B cell (primary cell): ENCODE data around the gene KRTAP5-9. TPM values are rescaled to one million over a fixed set of nuclear protein-coding genes. Genes with fewer than 3 reads are reported as not detected.
"Not testable (repeated sequence)": the region's sequence is repeated elsewhere in the genome, so short reads cannot be mapped to it uniquely, and the experiment has no call there.

Experiments
- ATAC-seq: fragments of 200-7000 bp; cut with Tn5 transposase; one replicate; pipeline ENCODE4 v1.10.0; 2021; ENCODE audit warnings: low read depth, mild to moderate bottlenecking, moderate number of reproducible peaks, moderate library complexity
- CTCF ChIA-PET: fragments of 350-600 bp; sonication (Branson Sonifier 250); formaldehyde crosslinking; loops from one replicate; lab custom pipeline; 2021; ENCODE audit warnings: antibody characterized with exemption, inconsistent platforms; lab: Charles Lee
- POLR2A ChIA-PET: fragments of 350-600 bp; sonication (Branson Sonifier 250); formaldehyde crosslinking; loops from one replicate; lab custom pipeline; 2021; ENCODE audit warnings: antibody characterized with exemption; lab: Charles Lee
- DNase-seq: peaks from one replicate; pipeline ENCODE4 v3.0.0; 2013
- H2AFZ ChIP-seq: 2 replicates; pipeline ENCODE4 v1.6.1; 2012; ENCODE audit warnings: mild to moderate bottlenecking, low read depth, low read length; ENCODE audit not compliant: insufficient read depth, poor library complexity, severe bottlenecking
- H3K27ac ChIP-seq, 2 donors: 1 replicate in 1 of 2; 2 replicates in 1 of 2; pipeline ENCODE4 v1.5.1; 2012 to 2013; ENCODE audit warnings: low read length in 2 of 2, mild to moderate bottlenecking in 2 of 2, moderate library complexity in 1 of 2
- H3K27me3 ChIP-seq, 4 experiments: fragments of 200-600 bp in 1 of 4; sonication (generic) in 1 of 4; replicated peaks in 1 of 4; 1 replicate in 2 of 4; 2 replicates in 2 of 4; pipeline versions ENCODE4 v1.6.1 to v1.7.0; 2013 to 2016; ENCODE audit warnings: low read length in 3 of 4, mild to moderate bottlenecking in 2 of 4, mixed read lengths in 1 of 4, moderate library complexity in 1 of 4; ENCODE audit not compliant: insufficient read depth in 4 of 4, control insufficient read depth in 3 of 4; ENCODE audit errors: control extremely low read depth in 1 of 4
- H3K36me3 ChIP-seq, 2 experiments: replicated peaks in 1 of 2; 1 replicate in 1 of 2; 2 replicates in 1 of 2; pipeline versions ENCODE4 v1.6.1 to v1.7.1; 2013; ENCODE audit warnings: low read length in 1 of 2; ENCODE audit not compliant: insufficient read depth in 2 of 2, control insufficient read depth in 1 of 2; ENCODE audit errors: control extremely low read depth in 1 of 2, extremely low read depth in 1 of 2
- H3K4me1 ChIP-seq, 2 donors: fragments of 200-600 bp in 1 of 2; sonication (generic) in 1 of 2; 1 replicate in 1 of 2; 2 replicates in 1 of 2; pipeline versions ENCODE4 v1.5.1 to v1.6.1; 2013 to 2017; ENCODE audit warnings: low read length in 2 of 2; ENCODE audit not compliant: control insufficient read depth in 2 of 2, insufficient read depth in 2 of 2
- H3K4me2 ChIP-seq: replicated peaks from 2 replicates; pipeline ENCODE3; 2012; ENCODE audit warnings: mild to moderate bottlenecking, low read depth, low read length; ENCODE audit not compliant: poor library complexity, severe bottlenecking
- H3K4me3 ChIP-seq, 5 experiments: fragments of 200-600 bp in 1 of 5; sonication (generic) in 1 of 5; 1 replicate in 3 of 5; 2 replicates in 2 of 5; pipeline versions ENCODE4 v1.5.1 to v1.7.0; 2011 to 2016; ENCODE audit warnings: low read length in 4 of 5, mild to moderate bottlenecking in 4 of 5, low read depth in 2 of 5, control low read depth in 1 of 5, moderate library complexity in 1 of 5; ENCODE audit not compliant: insufficient read depth in 1 of 5; ENCODE audit errors: control extremely low read depth in 1 of 5, extremely low read depth in 1 of 5
- H3K79me2 ChIP-seq: fragments of 200-600 bp; sonication (generic); one replicate; pipeline ENCODE4 v1.6.0; 2016; ENCODE audit warnings: low read length; ENCODE audit not compliant: control insufficient read depth, insufficient read depth
- H3K9ac ChIP-seq: fragments of 200-600 bp; sonication (generic); 2 replicates; pipeline ENCODE4 v1.6.1; 2017; ENCODE audit warnings: mild to moderate bottlenecking, low read length, moderate library complexity
- H3K9me3 ChIP-seq, 3 donors: one replicate each; pipeline versions ENCODE4 v1.6.1 to v1.7.1; 2013; ENCODE audit warnings: low read length in 2 of 3; ENCODE audit not compliant: control insufficient read depth in 2 of 3, insufficient read depth in 1 of 3; ENCODE audit errors: control extremely low read depth in 1 of 3
- H4K20me1 ChIP-seq: 2 replicates; pipeline ENCODE4 v1.6.0; 2012; ENCODE audit warnings: mild to moderate bottlenecking, low read length; ENCODE audit not compliant: insufficient read depth, control insufficient read depth, poor library complexity, severe bottlenecking
- H3K27ac Mint-ChIP-seq: one replicate; pipeline ENCODE4 v1.8.0; 2021; ENCODE audit warnings: mixed read lengths
- H3K27me3 Mint-ChIP-seq: one replicate; pipeline ENCODE4 v1.8.0; 2021; ENCODE audit warnings: mixed read lengths
- H3K4me1 Mint-ChIP-seq: one replicate; pipeline ENCODE4 v1.8.0; 2021; ENCODE audit warnings: mixed read lengths
- H3K4me3 Mint-ChIP-seq: one replicate; pipeline ENCODE4 v1.8.0; 2021; ENCODE audit warnings: mixed read lengths
- H3K9me3 Mint-ChIP-seq: one replicate; pipeline ENCODE4 v1.8.0; 2022; ENCODE audit warnings: mixed read lengths; ENCODE audit not compliant: insufficient read depth
- CTCF ChIP-seq: fragments of 200-600 bp; IDR thresholded peaks from one replicate; pipeline ENCODE4 v1.8.0; 2022; ENCODE audit warnings: antibody characterized with exemption, mild to moderate bottlenecking
- EZH2 ChIP-seq: IDR thresholded peaks from 2 replicates; pipeline ENCODE4 v1.6.1; 2012; ENCODE audit warnings: borderline replicate concordance, low read depth, mild to moderate bottlenecking, moderate library complexity, low read length; ENCODE audit not compliant: insufficient read depth, poor library complexity, severe bottlenecking
- WGBS: methylation state at CpG from one replicate; pipeline ENCODE4 v1.1.5; 2013; ENCODE audit warnings: missing lambda C conversion rate; ENCODE audit not compliant: insufficient coverage; 5-methylcytosine and 5-hydroxymethylcytosine counted together
- intact Hi-C: fragments of 100-400 bp; cut with micrococcal nuclease; formaldehyde crosslinking; loops from one replicate; pipeline ENCODE4 v1.10.0; 2022
- polyA plus RNA-seq: library from polyadenylated mRNA; depleted of rRNA; stranded (reverse); fragments of >200 nt; gene quantifications from 2 replicates; pipeline ENCODE4 v1.2.3, GENCODE V29; 2012
- total RNA-seq, 2 donors: library from RNA; stranded (reverse); fragments of 120-200 nt in 1 of 2; gene quantifications; 1 replicate in 1 of 2; 2 replicates in 1 of 2; pipeline versions ENCODE4 v1.2.3 to v1.2.4, GENCODE V29; 2013 to 2022

KRTAP5-9 gene
- total and polyA plus RNA-seq, 2 donors (not counting 1 experiment from before 2014, with no cell fraction given), result 0.34 to 0.95 TPM

- Histone ChIP-seq H3K4me3 (no peak overlapping the region), H3K4me1 (peaks cover under 1 to 6% of the 10 kb centered on the region in 2 donors), H2AFZ (no peak overlapping the region), H3K9me3 (peaks cover 0 to 11% (median 0%) of the 10 kb centered on the region in 3 donors), H3K27ac (no peak overlapping the region), H3K36me3 (no peaks in the 10 kb centered on the region), H3K79me2 (no peaks in the 10 kb centered on the region), H4K20me1 (no peaks in the 10 kb centered on the region), H3K9ac (no peak overlapping the region), H3K27me3 (peaks cover 0 to 3% (median 0%) of the 10 kb centered on the region in 4 experiments), H3K4me2 (no peak overlapping the region)
- WGBS, result 98% methylated on average over 4 of the region's 4 CpGs
- no peak for DNase-seq
- ChIA-PET POLR2A (no interaction called here), CTCF (no interaction called here)
- Mint-ChIP-seq H3K4me3 (no peak overlapping the region), H3K27ac (no peak overlapping the region), H3K9me3 (peaks cover 4% of the 10 kb centered on the region), H3K4me1 (peaks cover 10% of the 10 kb centered on the region), H3K27me3 (peaks cover 3% of the 10 kb centered on the region)
- intact Hi-C loops, result no loop called here
- no peak for ATAC-seq
- TF ChIP-seq CTCF, result no peak
- TF ChIP-seq EZH2, result no peak
Measured at GRCh38 chr11:71538666-71538990, 9.6 kb upstream of the KRTAP5-9 start.

- Mint-ChIP-seq H3K27ac (no peak overlapping the region), H3K4me1 (peaks cover 14% of the 10 kb centered on the region), H3K9me3 (peaks cover 4% of the 10 kb centered on the region), H3K4me3 (no peak overlapping the region), H3K27me3 (peaks cover 3% of the 10 kb centered on the region)
- H3K27me3 ChIP-seq, result peaks cover 0 to 3% (median 0%) of the 10 kb centered on the region in 4 experiments
- H3K9ac ChIP-seq, result no peak overlapping the region
- peaks cover 3 to 10% of the 10 kb centered on the region in 2 donors for H3K4me1 ChIP-seq
- H3K27ac ChIP-seq, result no peak overlapping the region
- DNase-seq (no peak), ATAC-seq (no peak)
- H4K20me1 ChIP-seq, result no peaks in the 10 kb centered on the region
- ChIA-PET CTCF (no interaction called here), POLR2A (no interaction called here)
- peaks cover 0 to 11% (median 0%) of the 10 kb centered on the region in 3 donors for H3K9me3 ChIP-seq
- no peak overlapping the region for H2AFZ ChIP-seq
- no peaks in the 10 kb centered on the region for H3K79me2 ChIP-seq
- intact Hi-C loops, result no loop called here
- TF ChIP-seq CTCF (no peak), EZH2 (no peak)
- no peak overlapping the region for H3K4me2 ChIP-seq
- 93% methylated on average over 5 of the region's 11 CpGs for WGBS
- no peaks in the 10 kb centered on the region for H3K36me3 ChIP-seq
- H3K4me3 ChIP-seq, result no peak overlapping the region
Measured at GRCh38 chr11:71539017-71539416, 9.2 kb upstream of the KRTAP5-9 start.

GRCh38 chr11:71539971-71540370 is 8.2 kb upstream of the KRTAP5-9 start:
- POLR2A ChIA-PET, intact Hi-C loops: not testable (repeated sequence)
- 88% methylated on average over 8 of the region's 11 CpGs for WGBS

More at GRCh38 chr11:71539971-71540370, 8.2 kb upstream of the KRTAP5-9 start:
- H3K4me1 ChIP-seq, result peaks cover 3 to 10% of the 10 kb centered on the region in 2 donors
- H3K36me3 ChIP-seq, H3K4me3 Mint-ChIP-seq, H3K27ac ChIP-seq, H3K79me2 ChIP-seq, H3K4me3 ChIP-seq, H3K27me3 Mint-ChIP-seq, H3K27me3 ChIP-seq, H3K9me3 Mint-ChIP-seq, H3K9ac ChIP-seq, ATAC-seq, H3K27ac Mint-ChIP-seq, CTCF ChIA-PET, H3K4me2 ChIP-seq, DNase-seq, H2AFZ ChIP-seq, H4K20me1 ChIP-seq: not testable (repeated sequence)
- H3K4me1 Mint-ChIP-seq, result peaks cover 19% of the 10 kb centered on the region
- H3K9me3 ChIP-seq, result peaks cover 0 to 11% (median 0%) of the 10 kb centered on the region in 3 donors
